Fibroblast of mammary gland (primary cell): Measurements from ENCODE around the gene DNAH7.

Experiments used
- DNase-seq: peaks from one replicate; pipeline ENCODE4 v3.0.0-alpha.2; 2010; ENCODE audit warnings: low read depth
- H3K4me3 ChIP-seq: 2 replicates; pipeline ENCODE4 v1.5.1; 2011; ENCODE audit warnings: low read depth, mild to moderate bottlenecking, low read length, moderate library complexity; ENCODE audit not compliant: control insufficient read depth
- CTCF ChIP-seq: conservative IDR thresholded peaks from 2 replicates; pipeline ENCODE4 v1.5.1; 2011; ENCODE audit warnings: low read depth, low read length, inconsistent platforms; ENCODE audit not compliant: control insufficient read depth, insufficient read depth

The DNAH7 gene

GRCh38 chr2:195734395-195734794 lies 334.2 kb downstream of the DNAH7 start:
- DNase-seq, result no peak

GRCh38 chr2:195733831-195734230 lies 334.8 kb downstream of the DNAH7 start:
- no peak for TF ChIP-seq CTCF
- no peak for DNase-seq
- no peak overlapping the region for H3K4me3 ChIP-seq

More at GRCh38 chr2:195734395-195734794, 334.2 kb downstream of the DNAH7 start:
- TF ChIP-seq CTCF, result no peak
- H3K4me3 ChIP-seq, result no peak overlapping the region

GRCh38 chr2:195732574-195732973 lies 336.1 kb downstream of the DNAH7 start:
- no peak overlapping the region for H3K4me3 ChIP-seq
- TF ChIP-seq CTCF, result no peak
- DNase-seq, result no peak

- no peak for DNase-seq
- no peak overlapping the region for H3K4me3 ChIP-seq
- no peak for TF ChIP-seq CTCF
Measured at GRCh38 chr2:195730912-195731311, 337.7 kb downstream of the DNAH7 start.

GRCh38 chr2:195727106-195727505 lies 341.5 kb downstream of the DNAH7 start:
- no peak overlapping the region for H3K4me3 ChIP-seq
- TF ChIP-seq CTCF, result no peak
- DNase-seq, result no peak

- no peak overlapping the region for H3K4me3 ChIP-seq
- DNase-seq, result no peak
- no peak for TF ChIP-seq CTCF
Measured at GRCh38 chr2:195722075-195722474, 346.6 kb downstream of the DNAH7 start.

GRCh38 chr2:195721042-195721441 lies 347.6 kb downstream of the DNAH7 start:
- TF ChIP-seq CTCF, result no peak
- DNase-seq, result no peak
- no peak overlapping the region for H3K4me3 ChIP-seq
